AG04450 (cell line): ENCODE results near the gene FETUB. TPM values are rescaled to one million over a fixed set of nuclear protein-coding genes. Genes with fewer than 3 reads are reported as not detected.

Source experiments
- CTCF ChIA-PET: fragments of 300-600, 350-600 bp; formaldehyde crosslinking; extraction: SDS; loops from one replicate; lab custom pipeline; 2022; ENCODE audit warnings: antibody characterized with exemption, inconsistent platforms; lab: Charles Lee
- POLR2A ChIA-PET: fragments of 350-600 bp; formaldehyde crosslinking; extraction: SDS; loops from one replicate; lab custom pipeline; 2021; ENCODE audit warnings: antibody characterized with exemption, inconsistent platforms; lab: Yijun Ruan, JAX
- DNase-seq: peaks from one replicate; pipeline ENCODE4 v3.0.0-alpha.2; 2011; ENCODE audit warnings: low read depth, low spot score
- H3K27ac ChIP-seq: one replicate; pipeline ENCODE4 v1.5.1; 2012; ENCODE audit warnings: low read depth, low read length, control low read depth
- H3K27me3 ChIP-seq: one replicate; pipeline ENCODE4 v1.6.0; 2012; ENCODE audit warnings: low read length; ENCODE audit not compliant: control insufficient read depth, insufficient read depth
- H3K4me3 ChIP-seq: 2 replicates; pipeline ENCODE4 v1.5.1; 2011; ENCODE audit warnings: mild to moderate bottlenecking, low read depth, low read length, control low read depth
- H3K9me3 ChIP-seq: 2 replicates; pipeline ENCODE4 v1.5.1; 2012; ENCODE audit warnings: low read length; ENCODE audit not compliant: control insufficient read depth, insufficient read depth
- polyA plus RNA-seq: library from polyadenylated mRNA; depleted of rRNA; stranded (reverse); fragments of >200 nt; gene quantifications from 2 replicates; pipeline ENCODE4 v1.2.3, GENCODE V29; 2011
- TF ChIP-seq, protein P1 (sequence below): IDR thresholded peaks from 2 replicates; pipeline ENCODE4 v1.5.1; 2011; ENCODE audit warnings: low read depth, low read length, control low read depth, inconsistent platforms

Gene FETUB
- polyA plus RNA-seq, 1 experiment, result not detected

DNA sequence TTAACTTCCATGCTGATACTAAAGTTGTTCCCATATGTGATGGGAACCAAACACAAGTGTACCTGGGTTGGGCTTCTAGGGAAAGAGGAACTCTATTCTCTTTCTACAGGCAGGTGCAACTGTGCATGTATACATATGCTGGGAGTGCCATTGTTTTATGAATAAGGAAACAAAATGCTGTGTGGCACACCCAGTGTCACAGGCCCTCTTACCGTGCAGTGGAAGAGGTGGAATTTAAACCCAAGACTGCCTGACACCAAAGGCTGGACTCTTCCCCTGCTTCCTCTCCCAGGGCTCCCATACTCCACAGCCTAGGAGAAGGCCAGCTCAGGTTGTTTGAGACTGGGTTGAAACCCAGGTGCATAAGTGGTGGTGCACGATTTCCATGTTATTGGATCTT lies 1.9 kb upstream of the FETUB start:
- peaks cover 11% of the 10 kb centered on the region for H3K27me3 ChIP-seq
- POLR2A ChIA-PET, result no interaction called here
- no peak for DNase-seq
- H3K4me3 ChIP-seq, result no peak overlapping the region
- H3K27ac ChIP-seq, result no peak overlapping the region
- TF ChIP-seq, protein P1, sequence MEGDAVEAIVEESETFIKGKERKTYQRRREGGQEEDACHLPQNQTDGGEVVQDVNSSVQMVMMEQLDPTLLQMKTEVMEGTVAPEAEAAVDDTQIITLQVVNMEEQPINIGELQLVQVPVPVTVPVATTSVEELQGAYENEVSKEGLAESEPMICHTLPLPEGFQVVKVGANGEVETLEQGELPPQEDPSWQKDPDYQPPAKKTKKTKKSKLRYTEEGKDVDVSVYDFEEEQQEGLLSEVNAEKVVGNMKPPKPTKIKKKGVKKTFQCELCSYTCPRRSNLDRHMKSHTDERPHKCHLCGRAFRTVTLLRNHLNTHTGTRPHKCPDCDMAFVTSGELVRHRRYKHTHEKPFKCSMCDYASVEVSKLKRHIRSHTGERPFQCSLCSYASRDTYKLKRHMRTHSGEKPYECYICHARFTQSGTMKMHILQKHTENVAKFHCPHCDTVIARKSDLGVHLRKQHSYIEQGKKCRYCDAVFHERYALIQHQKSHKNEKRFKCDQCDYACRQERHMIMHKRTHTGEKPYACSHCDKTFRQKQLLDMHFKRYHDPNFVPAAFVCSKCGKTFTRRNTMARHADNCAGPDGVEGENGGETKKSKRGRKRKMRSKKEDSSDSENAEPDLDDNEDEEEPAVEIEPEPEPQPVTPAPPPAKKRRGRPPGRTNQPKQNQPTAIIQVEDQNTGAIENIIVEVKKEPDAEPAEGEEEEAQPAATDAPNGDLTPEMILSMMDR, result no peak
- CTCF ChIA-PET, result no interaction called here
- no peaks in the 10 kb centered on the region for H3K9me3 ChIP-seq

DNA sequence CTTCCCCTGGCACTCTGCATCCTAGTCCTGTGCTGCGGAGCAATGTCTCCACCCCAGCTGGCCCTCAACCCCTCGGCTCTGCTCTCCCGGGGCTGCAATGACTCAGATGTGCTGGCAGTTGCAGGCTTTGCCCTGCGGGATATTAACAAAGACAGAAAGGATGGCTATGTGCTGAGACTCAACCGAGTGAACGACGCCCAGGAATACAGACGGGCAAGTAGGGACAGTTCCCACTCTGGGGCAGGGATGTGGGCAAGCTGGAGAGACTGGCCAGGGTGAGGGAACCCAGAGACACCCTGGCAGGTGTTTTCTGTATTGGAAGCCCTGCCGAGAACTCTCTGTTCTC lies 247 bp downstream of the FETUB start:
- no peak for DNase-seq
- Histone ChIP-seq H3K27me3 (peaks cover 11% of the 10 kb centered on the region), H3K9me3 (no peaks in the 10 kb centered on the region), H3K27ac (no peak overlapping the region), H3K4me3 (no peak overlapping the region)
- CTCF ChIA-PET, result no interaction called here
- TF ChIP-seq, protein P1, result no peak
- POLR2A ChIA-PET, result interaction anchor here (1.2 kb wide), 1 partner anchor 26 kb away, joined by 3 read pairs; no protein-coding TSS in a partner anchor

DNA sequence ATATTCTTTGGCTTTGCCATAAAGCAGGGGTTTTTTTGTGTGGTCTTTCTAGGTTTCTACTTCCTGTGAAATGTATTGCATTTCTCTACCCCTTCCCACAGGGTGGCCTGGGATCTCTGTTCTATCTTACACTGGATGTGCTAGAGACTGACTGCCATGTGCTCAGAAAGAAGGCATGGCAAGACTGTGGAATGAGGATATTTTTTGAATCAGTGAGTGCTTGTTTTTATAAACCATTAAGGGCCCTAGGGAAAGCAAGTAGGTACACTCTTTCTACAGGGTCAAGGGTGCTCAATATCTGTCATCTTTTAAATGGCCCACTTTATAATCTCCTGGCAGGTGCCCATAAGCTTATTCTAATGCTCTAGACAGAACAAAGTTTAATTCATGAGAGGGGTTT lies 730 bp downstream of the FETUB start:
- H3K9me3 ChIP-seq, result no peaks in the 10 kb centered on the region
- TF ChIP-seq, protein P1, result no peak
- DNase-seq, result no peak
- no peak overlapping the region for H3K4me3 ChIP-seq
- CTCF ChIA-PET, result no interaction called here
- POLR2A ChIA-PET, result interaction anchor here (1.2 kb wide), 1 partner anchor 26 kb away, joined by 3 read pairs; no protein-coding TSS in a partner anchor
- no peak overlapping the region for H3K27ac ChIP-seq
- H3K27me3 ChIP-seq, result peaks cover 11% of the 10 kb centered on the region

- Histone ChIP-seq H3K27ac (no peak overlapping the region), H3K4me3 (no peak overlapping the region), H3K9me3 (no peaks in the 10 kb centered on the region), H3K27me3 (peaks cover 11% of the 10 kb centered on the region)
- TF ChIP-seq, protein P1, result no peak
- ChIA-PET POLR2A (no interaction called here), CTCF (interaction anchor here (1.0 kb wide), 1 partner anchor 25 kb away, joined by 3 read pairs; no protein-coding TSS in a partner anchor)
- no peak for DNase-seq
These were observed 1.8 kb downstream of the FETUB start for GRCh38 chr3:186642014-186642413.

DNA sequence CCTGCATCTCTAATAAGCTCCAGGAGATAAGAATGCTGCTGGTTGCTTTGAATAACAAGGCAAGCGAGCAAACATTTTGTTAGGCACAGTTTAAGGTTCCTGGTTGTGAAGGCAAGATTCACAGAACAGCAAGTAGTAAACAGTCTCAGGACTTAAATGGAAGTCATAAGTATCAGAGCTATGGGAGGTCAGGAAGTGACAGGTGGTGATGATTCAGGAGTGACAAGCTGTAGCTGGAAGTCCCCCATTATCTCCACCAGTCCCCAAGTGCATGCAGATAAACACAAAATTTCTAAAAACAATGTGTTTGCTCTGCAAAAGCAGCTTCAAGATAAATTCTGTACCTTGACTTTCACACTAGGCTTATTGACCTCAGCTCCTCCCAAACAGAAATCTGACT lies 3.3 kb downstream of the FETUB start:
- Histone ChIP-seq H3K9me3 (no peaks in the 10 kb centered on the region), H3K27me3 (peaks cover 11% of the 10 kb centered on the region), H3K27ac (no peak overlapping the region), H3K4me3 (no peak overlapping the region)
- no peak for DNase-seq
- TF ChIP-seq, protein P1, result no peak
- ChIA-PET CTCF (interaction anchor here (1.5 kb wide), 1 partner anchor 26 kb away, joined by 6 read pairs; no protein-coding TSS in a partner anchor), POLR2A (no interaction called here)
